BJ (cell line): ENCODE measurements around the gene ADGRF5. TPM values are rescaled to one million over a fixed set of nuclear protein-coding genes. Genes with fewer than 3 reads are reported as not detected.

Experiments
- CTCF ChIA-PET: fragments of 350-600 bp; formaldehyde crosslinking; extraction: SDS; loops from one replicate; lab custom pipeline; 2021; ENCODE audit warnings: antibody characterized with exemption, inconsistent platforms; lab: Yijun Ruan, JAX
- POLR2A ChIA-PET: fragments of 300-600 bp; sonication (Branson Sonifier 250); formaldehyde crosslinking; extraction: SDS; loops from one replicate; lab custom pipeline; 2021; ENCODE audit warnings: antibody characterized with exemption; lab: Charles Lee
- DNase-seq: peaks from one replicate; pipeline ENCODE4 v3.0.0-alpha.2; 2011; ENCODE audit warnings: low read depth
- H3K27me3 ChIP-seq: 2 replicates; pipeline ENCODE4 v1.6.0; 2011; ENCODE audit warnings: low read length; ENCODE audit not compliant: control insufficient read depth, insufficient read depth
- H3K36me3 ChIP-seq: 2 replicates; pipeline ENCODE4 v1.5.1; 2011; ENCODE audit warnings: low read length; ENCODE audit not compliant: control insufficient read depth, insufficient read depth
- H3K4me3 ChIP-seq: 2 replicates; pipeline ENCODE4 v1.5.1; 2011; ENCODE audit warnings: low read depth, mild to moderate bottlenecking, control low read depth, low read length
- CTCF ChIP-seq: IDR thresholded peaks from 2 replicates; pipeline ENCODE4 v1.5.1; 2011; ENCODE audit warnings: low read depth, mild to moderate bottlenecking, control low read depth, inconsistent platforms, low read length, moderate library complexity; ENCODE audit not compliant: insufficient read depth
- polyA plus RNA-seq: library from polyadenylated mRNA; depleted of rRNA; stranded (reverse); fragments of >200 nt; gene quantifications from 2 replicates; pipeline ENCODE4 v1.2.3, GENCODE V29; 2011

The ADGRF5 gene
- polyA plus RNA-seq, 1 experiment = not detected

DNA sequence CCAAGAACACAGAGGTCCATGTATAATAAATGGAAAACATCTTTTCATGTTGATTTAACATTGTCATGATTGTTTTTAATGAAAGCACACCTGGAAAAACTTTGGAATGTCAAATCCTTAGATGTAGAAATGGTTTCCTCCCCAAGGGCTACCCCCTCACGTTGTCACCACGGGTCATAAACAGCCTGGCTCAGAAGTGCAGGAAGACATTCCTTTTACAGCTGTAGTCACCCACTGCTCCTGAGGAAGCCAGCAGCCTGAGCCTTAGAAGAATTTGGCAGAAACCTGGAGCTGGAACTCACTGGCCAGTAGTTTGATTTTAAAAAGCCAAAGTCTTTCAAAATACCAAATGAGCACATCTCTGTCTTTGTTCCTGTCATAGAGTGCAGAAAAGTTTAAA, 23.7 kb downstream of the ADGRF5 start:
- no peaks in the 10 kb centered on the region for H3K36me3 ChIP-seq
- POLR2A ChIA-PET = no interaction called here
- CTCF ChIA-PET = interaction anchor here (0.6 kb wide), 1 partner anchor 40 kb away, joined by 3 read pairs; no protein-coding TSS in a partner anchor
- no peak overlapping the region for H3K4me3 ChIP-seq
- no peak for DNase-seq
- no peaks in the 10 kb centered on the region for H3K27me3 ChIP-seq
- TF ChIP-seq CTCF = no peak

GRCh38 chr6:46896871-46897270, 24.9 kb downstream of the ADGRF5 start:
- Histone ChIP-seq H3K4me3 (no peak overlapping the region), H3K36me3 (no peaks in the 10 kb centered on the region), H3K27me3 (no peaks in the 10 kb centered on the region)
- ChIA-PET CTCF (no interaction called here), POLR2A (no interaction called here)
- TF ChIP-seq CTCF = no peak
- DNase-seq = no peak

GRCh38 chr6:46895930-46896329, 25.8 kb downstream of the ADGRF5 start:
- TF ChIP-seq CTCF = no peak
- ChIA-PET POLR2A (no interaction called here), CTCF (no interaction called here)
- Histone ChIP-seq H3K4me3 (no peak overlapping the region), H3K27me3 (no peaks in the 10 kb centered on the region), H3K36me3 (no peaks in the 10 kb centered on the region)
- DNase-seq = no peak

GRCh38 chr6:46894433-46894832, 27.3 kb downstream of the ADGRF5 start:
- DNase-seq = no peak
- no peak for TF ChIP-seq CTCF
- ChIA-PET CTCF (no interaction called here), POLR2A (no interaction called here)
- H3K36me3 ChIP-seq = no peaks in the 10 kb centered on the region
- no peak overlapping the region for H3K4me3 ChIP-seq
- H3K27me3 ChIP-seq = no peaks in the 10 kb centered on the region

GRCh38 chr6:46893648-46894047, 28.1 kb downstream of the ADGRF5 start:
- Histone ChIP-seq H3K4me3 (no peak overlapping the region), H3K27me3 (no peaks in the 10 kb centered on the region), H3K36me3 (no peaks in the 10 kb centered on the region)
- ChIA-PET CTCF (no interaction called here), POLR2A (no interaction called here)
- no peak for DNase-seq
- no peak for TF ChIP-seq CTCF
